ENCODE results near the gene MYO5B.

DNA sequence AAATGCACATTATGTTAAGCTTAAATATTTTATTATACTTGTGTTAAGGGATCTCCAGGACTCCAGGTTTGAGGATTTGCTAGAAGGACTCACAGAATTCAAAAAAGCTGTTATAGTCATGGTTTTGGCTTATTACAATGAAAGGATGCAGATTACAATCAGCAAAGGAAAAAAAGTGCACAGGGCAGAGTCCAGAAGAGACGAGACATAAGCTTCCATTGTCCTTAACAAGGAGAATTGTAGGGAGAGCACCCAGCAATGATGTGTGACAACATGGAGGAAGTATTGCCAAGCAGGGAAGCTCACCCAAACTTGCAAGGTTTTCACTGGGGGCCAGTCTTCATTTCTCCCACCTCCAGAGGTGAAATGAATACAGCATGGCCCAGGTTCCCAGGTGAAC is 12.8 kb upstream of the MYO5B start:
- no peak for TF ChIP-seq POLR2A (IDR thresholded peaks at IDR 0.05; ENCODE audit: low read depth, low read length)
- TF ChIP-seq, protein P1, sequence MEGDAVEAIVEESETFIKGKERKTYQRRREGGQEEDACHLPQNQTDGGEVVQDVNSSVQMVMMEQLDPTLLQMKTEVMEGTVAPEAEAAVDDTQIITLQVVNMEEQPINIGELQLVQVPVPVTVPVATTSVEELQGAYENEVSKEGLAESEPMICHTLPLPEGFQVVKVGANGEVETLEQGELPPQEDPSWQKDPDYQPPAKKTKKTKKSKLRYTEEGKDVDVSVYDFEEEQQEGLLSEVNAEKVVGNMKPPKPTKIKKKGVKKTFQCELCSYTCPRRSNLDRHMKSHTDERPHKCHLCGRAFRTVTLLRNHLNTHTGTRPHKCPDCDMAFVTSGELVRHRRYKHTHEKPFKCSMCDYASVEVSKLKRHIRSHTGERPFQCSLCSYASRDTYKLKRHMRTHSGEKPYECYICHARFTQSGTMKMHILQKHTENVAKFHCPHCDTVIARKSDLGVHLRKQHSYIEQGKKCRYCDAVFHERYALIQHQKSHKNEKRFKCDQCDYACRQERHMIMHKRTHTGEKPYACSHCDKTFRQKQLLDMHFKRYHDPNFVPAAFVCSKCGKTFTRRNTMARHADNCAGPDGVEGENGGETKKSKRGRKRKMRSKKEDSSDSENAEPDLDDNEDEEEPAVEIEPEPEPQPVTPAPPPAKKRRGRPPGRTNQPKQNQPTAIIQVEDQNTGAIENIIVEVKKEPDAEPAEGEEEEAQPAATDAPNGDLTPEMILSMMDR (conservative IDR thresholded peaks at IDR 0.05; ENCODE audit: low read depth, low read length) = no peak
- no peak for TF ChIP-seq RAD21 (IDR thresholded peaks at IDR 0.05; ENCODE audit: low read length)
- TF ChIP-seq SMC3 (IDR thresholded peaks at IDR 0.05; ENCODE audit: low read depth, low read length) = no peak
- TF ChIP-seq RCOR1 (IDR thresholded peaks at IDR 0.05; ENCODE audit: insufficient replicate concordance, low read length) = no peak

Data from IMR-90 (cell line).